GM19023 (cell line): ENCODE results near the gene TENT4A.

Source experiments
- ATAC-seq: cut with Tn5 transposase; IDR thresholded peaks from one replicate; pipeline ENCODE4 v1.9.1; 2021; ENCODE audit warnings: mild to moderate bottlenecking, moderate library complexity; ENCODE audit not compliant: unreplicated experiment

TENT4A gene

DNA sequence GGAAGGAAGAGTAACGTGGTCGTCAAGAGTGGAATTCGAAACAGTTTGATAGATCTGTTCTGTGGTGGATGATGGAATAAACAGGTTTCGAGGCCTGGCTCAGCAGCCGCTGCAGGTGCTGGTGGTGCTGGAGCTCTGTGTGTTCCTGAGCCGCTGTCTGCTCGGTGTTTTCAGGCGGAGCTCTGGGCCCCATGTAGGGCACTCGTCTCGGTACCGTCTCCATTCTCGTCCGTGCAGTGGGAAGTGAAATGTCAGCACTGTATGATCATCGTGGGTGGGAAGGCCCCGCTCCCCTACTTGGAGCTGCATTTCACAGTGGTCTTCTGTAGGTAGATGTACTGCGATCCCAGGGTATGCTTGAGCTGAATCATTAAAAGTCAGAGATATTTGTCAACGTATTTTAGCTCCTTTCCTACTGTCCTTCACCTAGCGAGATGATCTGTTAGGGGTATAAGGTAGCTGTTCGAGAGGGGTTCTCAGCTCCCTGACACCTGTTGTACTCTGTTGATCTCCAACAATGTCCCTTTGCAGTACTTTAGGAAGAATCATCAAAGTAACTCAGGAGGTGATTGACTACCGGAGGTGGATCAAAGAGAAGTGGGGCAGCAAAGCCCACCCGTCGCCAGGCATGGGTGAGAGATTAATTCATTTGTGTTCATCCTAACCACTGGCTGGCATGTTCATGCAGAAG lies 35.9 kb downstream of the TENT4A start:
- no peak for ATAC-seq

- no peak for ATAC-seq
Measured at GRCh38 chr5:6750142-6750840, 37.1 kb downstream of the TENT4A start.

DNA sequence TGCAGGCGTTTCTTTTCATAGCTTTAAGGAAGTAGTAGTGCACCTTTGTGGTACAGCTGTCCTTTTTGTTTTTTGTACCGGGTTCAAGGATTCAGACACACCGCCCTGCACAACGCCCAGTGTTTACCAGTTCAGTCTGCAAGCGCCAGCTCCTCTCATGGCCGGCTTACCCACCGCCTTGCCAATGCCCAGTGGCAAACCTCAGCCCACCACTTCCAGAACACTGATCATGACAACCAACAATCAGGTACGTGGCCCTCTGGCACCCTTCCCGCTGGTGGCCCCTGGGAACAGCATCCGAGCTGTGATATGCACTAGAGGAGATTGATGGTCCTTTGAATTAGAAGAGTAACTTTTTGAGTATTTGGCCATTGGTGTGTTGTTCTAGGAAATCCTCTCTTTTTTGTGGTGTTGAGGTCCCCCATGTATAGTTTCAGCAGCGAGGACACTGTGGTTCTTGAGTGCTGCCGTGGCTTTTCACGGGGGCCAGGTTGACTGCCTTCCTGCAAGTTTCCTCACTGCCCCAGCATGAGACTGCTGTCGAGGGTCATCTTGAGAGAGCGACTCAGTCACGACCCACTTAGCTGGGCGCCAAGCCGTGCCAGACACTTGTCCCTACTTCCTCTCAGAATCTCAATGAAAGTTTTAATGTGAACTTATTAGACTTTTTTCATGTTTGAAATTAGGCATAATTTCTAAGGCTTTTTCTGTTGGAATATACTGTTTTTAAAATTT lies 37.9 kb downstream of the TENT4A start:
- no peak for ATAC-seq

- ATAC-seq: no peak
Measured at GRCh38 chr5:6752236-6752635, 39.0 kb downstream of the TENT4A start.

GRCh38 chr5:6752782-6753181 lies 39.5 kb downstream of the TENT4A start:
- ATAC-seq: no peak

DNA sequence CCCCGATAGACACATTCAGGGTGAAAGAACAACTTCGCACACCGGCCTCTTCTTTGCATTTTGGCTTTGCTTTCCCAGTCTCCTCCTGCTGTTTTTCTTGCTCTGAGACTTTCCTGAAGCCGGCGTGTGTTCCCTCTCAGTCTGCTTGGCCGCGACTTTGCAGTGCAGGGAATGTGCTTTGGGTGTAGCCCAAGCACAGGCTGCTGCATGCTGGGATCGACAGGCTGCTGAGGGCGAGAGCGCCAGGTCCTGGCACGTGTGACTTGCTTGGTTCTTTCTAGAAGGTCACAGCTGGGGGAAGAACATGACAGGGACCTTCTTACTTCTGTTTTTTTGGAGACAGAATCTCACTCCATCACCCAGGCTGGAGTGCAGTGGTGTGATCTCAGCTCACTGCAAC lies 40.6 kb downstream of the TENT4A start:
- ATAC-seq: no peak

GRCh38 chr5:6754766-6755165 lies 41.5 kb downstream of the TENT4A start:
- no peak for ATAC-seq

- no peak for ATAC-seq
Measured at GRCh38 chr5:6755519-6755918, 42.3 kb downstream of the TENT4A start.

DNA sequence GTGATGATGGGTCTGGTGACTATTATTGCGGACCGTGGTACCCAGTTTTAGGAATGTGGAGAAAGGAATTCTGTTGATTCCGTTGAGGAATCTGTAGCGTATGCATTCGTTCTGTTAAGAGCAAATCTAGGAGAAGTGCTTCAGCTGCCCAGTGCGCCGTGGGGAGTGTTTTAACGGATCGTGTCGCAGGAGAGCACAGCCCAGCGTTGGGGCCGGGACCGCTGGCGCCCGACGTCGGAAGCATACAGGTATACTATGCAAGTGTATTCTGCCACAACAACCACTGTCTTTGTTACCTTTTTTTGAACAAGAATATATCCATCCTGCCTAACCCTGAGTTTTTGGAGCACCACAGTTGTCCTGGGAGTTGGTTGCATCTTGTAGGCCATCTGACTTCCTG lies 42.7 kb downstream of the TENT4A start:
- no peak for ATAC-seq

- no peak for ATAC-seq
Measured at GRCh38 chr5:6757414-6757969, 44.3 kb downstream of the TENT4A start.

GRCh38 chr5:6758236-6758635 lies 45.0 kb downstream of the TENT4A start:
- ATAC-seq: no peak

GRCh38 chr5:6758706-6759105 lies 45.5 kb downstream of the TENT4A start:
- ATAC-seq: no peak

DNA sequence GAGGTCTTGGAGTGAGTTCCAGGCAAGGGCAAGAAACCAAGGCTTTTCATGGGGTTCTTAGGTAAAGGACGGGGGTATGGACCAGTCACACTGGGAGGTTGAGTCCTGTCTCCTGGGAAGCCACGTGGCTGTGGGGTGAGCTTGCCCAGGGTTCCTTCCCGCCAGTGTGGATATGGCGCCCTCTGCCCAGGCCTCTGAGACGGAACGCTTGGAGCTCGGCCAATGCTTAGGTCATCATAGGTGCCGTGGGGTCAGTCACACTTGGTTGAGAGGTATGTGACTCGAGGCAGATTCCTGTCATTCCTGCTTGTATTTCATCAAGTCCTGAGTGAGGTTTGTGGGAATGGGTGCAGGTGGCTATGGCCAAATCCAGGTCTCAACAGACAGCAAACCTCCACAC lies 46.2 kb downstream of the TENT4A start:
- no peak for ATAC-seq

DNA sequence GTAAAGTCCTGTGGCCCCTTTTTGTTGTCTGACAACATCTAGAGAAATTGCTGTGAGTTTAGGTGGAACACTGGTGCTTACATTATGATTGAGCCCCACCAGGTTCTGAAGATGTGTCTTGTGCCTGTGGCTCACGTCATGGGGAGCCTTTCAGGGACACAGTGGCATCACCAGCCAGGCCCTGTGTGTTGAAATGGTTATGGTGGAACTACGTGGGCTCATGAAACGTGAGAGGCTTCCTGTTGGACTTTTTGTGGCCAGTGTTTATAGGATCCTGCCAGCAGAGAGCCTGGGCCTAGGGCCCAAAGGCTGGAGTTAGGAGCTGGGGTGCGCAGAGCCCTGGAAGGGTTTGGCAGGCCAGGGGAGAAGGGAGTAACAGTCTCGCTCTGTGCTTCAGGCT lies 46.8 kb downstream of the TENT4A start:
- no peak for ATAC-seq

DNA sequence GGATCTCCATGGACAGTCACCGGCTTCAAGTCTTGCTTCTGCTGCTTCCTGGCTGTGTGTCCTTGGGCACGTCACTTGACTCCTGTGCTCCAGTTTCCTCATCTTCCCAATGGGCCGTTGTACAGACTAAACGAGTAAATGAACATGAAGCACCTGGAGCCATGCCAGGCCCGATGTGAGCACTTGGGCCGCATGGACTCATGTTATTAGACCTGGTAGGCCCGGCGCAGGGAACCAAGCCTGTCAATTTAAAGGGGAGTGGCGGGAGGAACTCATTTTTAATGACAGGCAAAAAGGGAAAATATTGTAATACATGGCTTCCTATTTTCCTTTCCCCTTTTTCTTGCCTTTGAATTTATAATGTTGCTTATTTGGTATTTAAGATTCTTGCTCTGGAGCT lies 47.5 kb downstream of the TENT4A start:
- no peak for ATAC-seq

DNA sequence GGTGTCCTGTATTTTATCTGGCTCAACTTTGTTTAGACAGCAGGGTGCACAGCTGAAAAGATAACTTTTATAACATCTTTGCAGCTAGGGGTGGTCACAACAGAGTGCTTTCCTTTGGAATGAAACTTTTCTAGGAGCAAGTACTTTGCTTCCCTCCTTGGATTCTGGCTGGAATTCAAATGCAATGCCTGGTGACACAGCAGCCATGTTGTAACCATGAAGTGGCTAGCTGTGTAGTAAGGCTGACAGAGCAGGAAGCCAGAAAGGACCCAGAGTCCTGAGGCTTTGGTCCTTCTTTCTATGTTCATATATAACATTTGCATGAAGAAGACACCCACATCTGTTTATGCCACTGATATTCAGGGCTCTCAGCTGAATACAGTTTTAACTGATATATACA lies 48.1 kb downstream of the TENT4A start:
- ATAC-seq: no peak

- ATAC-seq: no peak
Measured at GRCh38 chr5:6762116-6762515, 48.9 kb downstream of the TENT4A start.

GRCh38 chr5:6762697-6763096 lies 49.5 kb downstream of the TENT4A start:
- ATAC-seq: no peak

DNA sequence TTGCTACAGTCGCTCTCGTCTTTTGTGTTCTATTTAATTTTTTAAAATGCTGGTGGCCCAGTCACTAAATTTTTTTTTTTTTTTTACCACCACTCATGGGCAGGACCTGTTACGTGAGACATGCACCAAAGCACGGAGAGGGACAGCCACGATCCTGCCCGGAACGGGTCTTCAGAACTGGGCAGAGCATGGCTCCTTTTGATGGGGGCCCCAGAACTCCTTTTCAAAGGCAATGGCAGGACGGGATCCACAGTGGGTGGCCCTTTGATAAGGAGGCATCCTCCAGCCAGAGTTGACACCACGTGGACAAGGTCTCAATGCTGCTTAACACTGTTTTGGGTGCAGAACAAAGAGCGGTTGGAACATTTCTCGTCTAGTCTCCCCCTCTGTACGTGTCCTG lies 50.0 kb downstream of the TENT4A start:
- no peak for ATAC-seq

GRCh38 chr5:6765612-6766525 lies 52.6 kb downstream of the TENT4A start:
- peak; percentile 78 for ATAC-seq

DNA sequence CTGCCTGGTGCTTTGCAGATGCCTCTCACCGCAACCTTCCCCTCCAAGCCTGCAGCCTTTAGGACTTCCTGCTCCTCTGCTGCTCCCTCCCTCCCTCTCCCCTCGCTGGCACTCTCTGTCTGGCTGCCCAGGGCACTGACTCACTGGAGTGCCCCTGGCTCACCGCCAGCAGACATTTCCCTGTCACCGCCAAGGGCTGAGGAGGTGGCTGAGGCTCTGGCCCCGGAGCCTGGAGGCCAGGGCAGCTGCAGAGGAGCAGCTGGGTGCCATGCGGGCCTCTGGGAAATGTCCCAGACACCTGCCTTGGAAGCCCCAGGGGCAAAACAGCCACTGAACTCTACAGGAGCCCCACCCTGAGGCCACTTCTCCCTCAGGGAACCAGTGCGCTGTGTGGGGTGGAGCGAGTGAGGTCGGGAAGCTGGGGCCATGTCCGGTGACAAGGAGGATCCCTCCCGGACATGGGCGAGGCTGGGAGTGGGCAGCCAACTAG lies 53.4 kb downstream of the TENT4A start:
- no peak for ATAC-seq
